Measurements from ENCODE around the gene CST11.

The CST11 gene

DNA sequence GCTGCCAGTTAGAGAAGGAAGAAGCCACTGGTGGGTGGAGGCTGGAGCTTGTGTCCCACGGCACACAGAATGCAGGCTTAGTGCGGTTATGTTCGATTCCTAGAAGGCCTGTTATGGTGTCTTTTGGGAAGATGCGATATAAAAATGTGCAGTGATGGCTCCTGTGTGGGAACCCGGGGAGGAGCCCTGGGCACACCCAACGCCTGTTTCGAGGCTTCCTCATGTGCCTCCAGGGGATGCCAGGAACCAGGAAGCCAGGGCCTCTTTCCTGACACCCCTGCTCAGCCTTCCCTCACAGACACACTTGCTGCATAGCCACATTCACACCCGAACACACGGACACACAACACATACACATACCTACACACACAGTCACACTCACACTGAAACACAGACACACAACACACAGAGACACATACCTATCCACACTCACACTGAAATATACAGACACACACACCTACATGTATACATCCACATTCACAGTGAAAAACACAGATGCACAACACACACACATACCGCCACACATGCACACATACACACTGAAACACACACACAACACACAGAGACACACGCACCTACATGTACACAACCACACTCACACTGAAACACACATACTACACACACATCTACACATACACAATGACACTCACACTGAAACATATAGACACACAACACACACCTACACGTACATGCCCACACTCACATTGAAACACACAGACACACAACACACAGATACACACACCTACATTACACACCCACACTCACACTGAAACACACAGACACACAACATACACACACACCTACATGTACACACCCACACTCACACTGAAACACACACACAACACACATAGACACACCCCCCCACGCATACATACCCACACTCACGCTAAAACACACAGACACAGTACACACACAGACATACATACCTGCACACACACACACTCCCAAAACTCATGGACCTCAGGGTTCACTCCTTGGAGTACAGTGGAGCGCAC, 1.2 kb upstream of the CST11 start:
- no peak for DNase-seq

- no peak for DNase-seq
These were observed 654 bp downstream of the CST11 start for GRCh38 chr20:23451956-23452487.

- no peak for DNase-seq
These were observed 1.8 kb downstream of the CST11 start for GRCh38 chr20:23450877-23451276.

- DNase-seq: no peak
These were observed 3.3 kb downstream of the CST11 start for GRCh38 chr20:23449421-23449820.

- no peak for DNase-seq
These were observed 4.5 kb downstream of the CST11 start for GRCh38 chr20:23448167-23448566.

DNA sequence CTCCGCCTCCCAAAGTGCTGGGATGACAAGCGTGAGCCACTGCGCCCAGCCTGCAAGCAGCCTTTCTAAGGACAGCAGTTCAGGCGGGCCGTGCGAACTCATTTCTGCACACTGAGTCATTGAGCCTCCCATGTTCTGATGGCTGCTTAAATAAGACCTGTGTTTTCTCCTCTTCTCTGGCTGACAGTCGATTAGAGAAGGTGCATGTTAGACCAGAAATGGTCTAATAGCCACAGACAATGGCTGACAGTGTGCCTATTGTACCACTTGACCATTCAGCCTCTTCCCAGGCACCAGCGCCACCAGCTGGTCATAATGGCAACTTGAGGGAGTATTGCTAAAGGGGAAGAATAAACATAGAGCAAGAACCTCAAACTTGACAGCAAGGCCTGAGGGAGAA, 6.2 kb downstream of the CST11 start:
- peak; percentile 21 for DNase-seq

GRCh38 chr20:23445596-23446217, 7.0 kb downstream of the CST11 start:
- DNase-seq: no peak

GRCh38 chr20:23444859-23445258, 7.8 kb downstream of the CST11 start:
- no peak for DNase-seq

DNA sequence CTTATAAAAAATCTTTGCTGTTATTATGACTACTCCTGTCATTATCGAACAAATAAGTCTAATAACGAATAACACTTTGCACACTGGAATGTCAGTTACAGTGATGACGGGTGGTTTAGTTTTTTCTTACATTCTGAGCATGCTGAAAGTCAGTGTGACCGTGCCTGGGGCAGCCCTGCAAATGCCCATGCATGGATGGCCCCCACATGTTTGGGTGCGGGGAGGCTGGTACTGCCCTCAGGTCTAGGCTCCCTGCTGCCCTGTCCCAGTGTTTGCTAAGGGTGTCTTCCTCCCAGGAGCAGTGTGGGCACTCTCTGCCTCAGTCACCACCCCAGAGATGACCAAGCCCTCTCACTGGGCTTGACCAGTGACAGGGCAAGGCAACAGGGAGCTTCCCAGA, 10.2 kb downstream of the CST11 start:
- DNase-seq: no peak

- DNase-seq: peak; percentile 53
These were observed 10.8 kb downstream of the CST11 start for GRCh38 chr20:23441850-23442313.

GRCh38 chr20:23440004-23440403, 12.7 kb downstream of the CST11 start:
- no peak for DNase-seq

DNA sequence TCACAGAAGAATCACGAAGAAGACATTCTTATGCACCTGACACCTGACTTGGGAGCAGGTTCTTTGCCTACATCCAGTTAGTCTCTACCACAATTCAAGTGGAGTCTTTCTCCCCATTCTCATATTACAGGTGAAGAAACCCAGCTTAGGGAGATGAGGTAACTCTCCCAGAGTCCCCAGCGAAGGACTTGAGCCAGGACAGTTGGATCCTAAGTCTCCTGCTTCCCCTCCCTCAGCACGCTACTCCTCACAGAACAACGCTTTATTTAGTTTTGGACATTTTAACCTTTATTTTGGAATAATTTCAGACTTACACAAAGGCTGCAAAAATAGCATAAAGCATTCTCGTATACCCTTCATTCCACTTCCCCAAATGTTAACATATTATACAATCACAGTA, 14.0 kb downstream of the CST11 start:
- no peak for DNase-seq

DNA sequence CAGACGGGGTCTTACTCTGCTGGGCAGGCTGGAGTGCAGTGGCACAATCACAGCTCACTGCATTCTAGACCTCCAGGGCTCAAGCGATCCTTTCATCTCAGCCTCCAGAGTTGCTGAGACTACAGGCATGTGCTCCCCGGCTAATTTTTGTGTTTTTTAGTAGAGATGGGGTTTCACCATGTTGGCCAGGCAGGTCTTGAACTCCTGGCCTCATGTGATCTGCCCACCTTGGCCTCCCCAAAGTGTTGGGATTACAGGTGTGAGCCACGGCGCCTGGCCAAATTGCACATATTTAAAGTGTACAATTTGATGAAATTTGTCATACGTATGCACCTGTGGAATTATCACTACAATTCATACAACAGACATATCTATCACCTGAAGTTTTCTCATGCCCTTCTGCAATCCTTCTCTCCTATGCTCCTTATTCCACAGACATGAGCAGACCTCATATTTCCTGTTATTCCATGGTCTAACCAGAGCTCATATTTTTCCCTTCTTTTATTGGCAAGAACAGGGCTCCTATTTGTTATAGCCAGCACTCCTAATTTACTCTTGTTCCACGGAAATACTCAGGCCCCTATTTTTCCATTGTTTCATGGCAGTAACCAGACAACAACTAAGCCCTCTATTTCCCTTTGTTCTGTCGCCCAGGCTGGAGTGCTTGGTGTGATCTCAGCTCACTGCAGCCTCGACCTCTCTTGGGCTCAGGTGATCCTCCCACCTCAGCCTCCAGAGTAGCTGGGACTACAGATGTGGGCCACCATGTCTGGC, 15.4 kb downstream of the CST11 start:
- no peak for DNase-seq

GRCh38 chr20:23436681-23437080, 16.0 kb downstream of the CST11 start:
- DNase-seq: no peak

DNA sequence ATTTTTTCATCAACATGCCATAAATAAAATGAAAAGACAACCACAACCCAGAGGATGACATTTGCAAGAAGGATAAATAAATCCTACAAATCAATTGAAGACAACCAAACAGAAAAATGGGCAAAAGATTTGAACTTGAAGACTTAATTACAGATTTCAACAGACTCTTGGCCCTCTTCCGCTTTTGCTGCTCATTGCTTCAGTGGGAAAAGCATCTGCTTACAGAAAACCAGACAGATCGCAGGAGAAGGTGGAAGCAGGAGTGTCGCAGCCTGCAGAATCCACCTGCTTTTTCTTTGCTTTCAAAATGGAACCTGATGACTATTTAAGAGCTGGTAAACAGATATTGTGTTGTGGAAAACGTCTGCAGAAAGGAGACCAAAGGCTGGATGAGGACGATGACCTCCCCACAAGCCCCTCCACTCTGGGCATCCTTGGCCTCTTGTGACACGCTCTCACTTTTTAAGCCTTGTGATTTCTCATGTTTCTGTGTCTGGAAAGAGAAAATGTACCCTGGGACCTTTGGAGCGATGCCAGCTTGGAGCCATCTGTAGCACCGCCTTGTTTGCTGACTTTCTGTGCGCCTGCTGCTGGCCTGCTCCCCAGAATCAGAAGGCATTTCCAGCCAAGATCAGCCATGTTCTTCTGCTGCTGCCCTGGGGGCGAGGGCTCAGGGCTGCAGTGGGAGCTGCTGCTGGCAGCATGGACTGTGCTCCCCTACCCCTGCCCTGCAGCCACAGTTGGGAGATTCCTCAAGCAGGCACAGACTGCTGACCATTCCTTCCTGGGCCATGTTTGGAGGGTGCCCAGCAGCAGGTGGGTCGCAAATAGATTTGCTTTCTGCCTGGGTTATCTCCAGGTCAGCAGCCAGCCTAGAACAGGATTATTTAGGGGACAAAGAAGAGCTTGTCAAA, 16.8 kb downstream of the CST11 start:
- no peak for DNase-seq

GRCh38 chr20:23434521-23435313, 18.0 kb downstream of the CST11 start:
- no peak for DNase-seq

DNA sequence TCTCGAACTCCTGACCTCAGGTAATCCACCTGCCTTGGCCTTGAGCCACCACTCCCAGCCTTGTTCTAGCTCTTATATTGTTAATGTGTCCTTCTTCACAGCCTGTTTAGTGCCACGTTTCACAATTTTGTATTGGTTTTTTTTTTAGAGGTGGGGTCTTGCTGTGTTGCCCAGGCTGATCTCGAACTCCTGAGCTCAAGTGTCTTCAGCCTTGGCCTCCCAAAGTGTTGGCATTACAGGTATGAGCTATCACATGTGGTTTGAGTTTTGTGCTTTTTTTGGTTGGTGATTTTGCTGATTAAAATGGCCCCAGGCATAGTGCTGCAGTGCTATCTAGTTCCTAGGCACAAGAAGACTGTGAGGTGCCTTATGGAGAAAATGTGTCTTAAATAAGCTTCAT, 19.0 kb downstream of the CST11 start:
- DNase-seq: no peak

DNA sequence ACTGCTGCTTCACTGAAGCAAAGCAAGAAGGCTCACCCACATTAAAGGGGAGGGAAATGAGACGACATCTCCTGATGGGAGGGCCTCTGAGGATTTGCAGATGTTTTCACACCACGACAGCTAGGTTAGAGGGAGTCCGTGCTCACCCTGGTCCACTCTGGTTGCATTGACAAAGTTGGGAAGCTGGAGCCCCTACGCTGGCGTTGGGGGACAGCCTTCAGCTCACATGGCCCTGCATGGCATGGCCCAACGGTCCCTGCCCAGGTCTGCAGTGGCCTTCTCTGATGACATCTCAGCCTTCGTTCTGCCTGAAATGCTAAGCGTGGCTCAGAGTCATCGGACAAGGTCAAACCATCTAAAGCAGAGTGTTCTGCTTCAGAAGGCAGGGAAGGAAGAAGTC, 27.5 kb downstream of the CST11 start:
- DNase-seq: no peak

GRCh38 chr20:23420943-23421931, 31.4 kb downstream of the CST11 start, which contains the start of gene NAPB:
Gene NAPB, minus strand, starts transcription at chr20:23421488. Its CDS starts 86 bp downstream, at chr20:23421402.
- DNase-seq: peak; percentile 95

All from CD4-positive, alpha-beta T cell treated with Interleukin-17A for 4 hours (primary cell).